K562 (cell line): ENCODE results near the gene CLIC5. TPM values are rescaled to one million over a fixed set of nuclear protein-coding genes. Genes with fewer than 3 reads are reported as not detected.

Source experiments
- ATAC-seq: fragments of 200-7000 bp; cut with Tn5 transposase; 3 replicates; pipeline ENCODE4 v1.9.1; 2020; ENCODE audit warnings: moderate library complexity
- BruUV-seq: library from RNA; stranded (reverse); fragments of 400-500 nt; replicated peaks from 2 replicates; lab custom pipeline; 2021; lab: Mats Ljungman, UMichigan
- CTCF ChIA-PET: fragments of 300-600 bp; formaldehyde crosslinking; extraction: SDS; loops from one replicate; lab custom pipeline; 2021; ENCODE audit warnings: low intra/inter-chr PET ratio; lab: Yijun Ruan, JAX
- POLR2A ChIA-PET: fragments of 300-600, 350-650 bp; sonication (Branson Sonifier 250); formaldehyde crosslinking; extraction: SDS; loops from one replicate; lab custom pipeline; 2021; ENCODE audit warnings: antibody characterized with exemption, inconsistent platforms; lab: Yijun Ruan, JAX
- DNase-seq, 4 experiments: peaks; one replicate each; pipeline versions ENCODE4 v3.0.0 to v3.0.0-alpha.2; 2011 to 2018; ENCODE audit warnings: low spot score in 3 of 4, mixed read lengths in 3 of 4; ENCODE audit errors: extremely low read depth in 1 of 4
- FAIRE-seq: peaks from 2 replicates; lab custom pipeline; 2011; peaks lifted over from hg19 to GRCh38; lab: Jason Lieb, UNC
- H2AFZ ChIP-seq: 2 replicates; pipeline ENCODE4 v1.6.0; 2011; ENCODE audit warnings: low read depth, low read length, control low read depth, inconsistent platforms
- H3K27ac ChIP-seq: fragments of 200-600 bp; 3 replicates; pipeline ENCODE4 v1.8.0; 2011; ENCODE audit warnings: low read depth, mild to moderate bottlenecking, control low read depth, inconsistent platforms, low read length, moderate library complexity, mixed read lengths; ENCODE audit errors: extremely low read depth
- H3K27me3 ChIP-seq, 2 experiments: fragments of 300-600 bp in 1 of 2; 2 replicates in 1 of 2; 3 replicates in 1 of 2; pipeline versions ENCODE4 v1.6.0 to v1.8.0; 2011; ENCODE audit warnings: inconsistent platforms in 2 of 2, low read length in 2 of 2, mild to moderate bottlenecking in 1 of 2, mixed read lengths in 1 of 2, moderate library complexity in 1 of 2; ENCODE audit not compliant: control insufficient read depth in 2 of 2, insufficient read depth in 2 of 2
- H3K36me3 ChIP-seq: fragments of 300-600 bp; 3 replicates; pipeline ENCODE4 v1.8.0; 2011; ENCODE audit warnings: mild to moderate bottlenecking, low read length, inconsistent platforms; ENCODE audit not compliant: control insufficient read depth, insufficient read depth
- H3K4me1 ChIP-seq, 2 experiments: fragments of 200-600 bp in 1 of 2; replicated peaks in 1 of 2; 2 replicates in 1 of 2; 3 replicates in 1 of 2; pipeline versions ENCODE4 v1.5.1 to v1.8.0; 2011; ENCODE audit warnings: inconsistent platforms in 2 of 2, low read length in 2 of 2, mild to moderate bottlenecking in 1 of 2, mixed read lengths in 1 of 2, moderate library complexity in 1 of 2; ENCODE audit not compliant: control insufficient read depth in 2 of 2, insufficient read depth in 2 of 2
- H3K4me2 ChIP-seq: 2 replicates; pipeline ENCODE4 v1.6.1; 2011; ENCODE audit warnings: low read length, control low read depth, inconsistent platforms, mixed read lengths; ENCODE audit not compliant: insufficient read depth
- H3K4me3 ChIP-seq: fragments of 200-600 bp; sonication (generic), shearing (Covaris generic); 2 replicates; pipeline ENCODE4 v1.5.1; 2016; ENCODE audit warnings: control low read depth, inconsistent platforms
- H3K79me2 ChIP-seq: fragments of 200-600 bp; 3 replicates; pipeline ENCODE4 v1.8.0; 2011; ENCODE audit warnings: low read length, inconsistent platforms; ENCODE audit not compliant: control insufficient read depth, insufficient read depth
- H3K9ac ChIP-seq, 2 experiments: 2 replicates each; pipeline versions ENCODE4 v1.6.0 to v1.6.1; 2011; ENCODE audit warnings: low read depth in 2 of 2, low read length in 2 of 2, control low read depth in 1 of 2, inconsistent platforms in 1 of 2, mild to moderate bottlenecking in 1 of 2, mixed read lengths in 1 of 2; ENCODE audit not compliant: insufficient read depth in 1 of 2
- H3K9me1 ChIP-seq: one replicate; pipeline ENCODE4 v1.6.0; 2011; ENCODE audit warnings: inconsistent platforms, mild to moderate bottlenecking, low read length, moderate library complexity; ENCODE audit not compliant: control insufficient read depth, insufficient read depth
- H3K9me3 ChIP-seq: replicated peaks from 2 replicates; pipeline ENCODE4 v1.5.1; 2011; ENCODE audit warnings: low read depth, low read length, inconsistent platforms; ENCODE audit not compliant: control insufficient read depth, insufficient read depth
- H4K20me1 ChIP-seq: replicated peaks from 2 replicates; pipeline ENCODE4 v1.6.1; 2011; ENCODE audit warnings: low read length, inconsistent platforms, mixed read lengths; ENCODE audit not compliant: control insufficient read depth, insufficient read depth
- ATF1 ChIP-seq, 2 experiments: fragments of 450-650 bp in 1 of 2; IDR thresholded peaks; 2 replicates each; pipeline ENCODE4 v1.6.1; 2016; ENCODE audit warnings: missing compliant biosample characterization in 1 of 2, missing genetic modification characterization in 1 of 2
- BDP1 ChIP-seq: IDR thresholded peaks from 3 replicates; pipeline ENCODE4 v1.6.1; 2011; ENCODE audit not compliant: insufficient read length, insufficient read depth
- ESRRA ChIP-seq: fragments of 450-650 bp; IDR thresholded peaks from 2 replicates; pipeline ENCODE4 v1.6.1; 2014; ENCODE audit warnings: low read depth, mild to moderate bottlenecking, moderate library complexity, borderline replicate concordance
- JUN ChIP-seq, 2 experiments: sonication (generic) in 1 of 2; formaldehyde crosslinking in 1 of 2; IDR thresholded peaks; 2 replicates each; pipeline versions ENCODE4 v1.6.1 to v1.8.0; 2012 to 2022; ENCODE audit warnings: borderline replicate concordance in 2 of 2, mild to moderate bottlenecking in 2 of 2, improper control_type of control experiment in 1 of 2, low read depth in 1 of 2, low read length in 1 of 2, missing genetic modification reagents in 1 of 2
- MCM7 ChIP-seq, 2 experiments: fragments of 450-650 bp; IDR thresholded peaks; 2 replicates each; pipeline ENCODE4 v1.6.1; 2016 to 2018
- MEF2D ChIP-seq: conservative IDR thresholded peaks from 2 replicates; pipeline ENCODE4 v1.6.1; 2016; ENCODE audit warnings: low read depth, missing genetic modification characterization, missing compliant biosample characterization
- SRSF3 ChIP-seq: fragments of 200-400 bp; formaldehyde crosslinking; IDR thresholded peaks from 2 replicates; pipeline ENCODE4 v1.6.1; 2016; ENCODE audit warnings: mild to moderate bottlenecking, low read length, moderate library complexity; ENCODE audit not compliant: insufficient read depth
- STAG1 ChIP-seq: sonication (generic); formaldehyde crosslinking; IDR thresholded peaks from 2 replicates; pipeline ENCODE4 v1.5.0; 2020; ENCODE audit warnings: missing genetic modification reagents, borderline replicate concordance
- TFAP4 ChIP-seq: sonication (generic); formaldehyde crosslinking; IDR thresholded peaks from 2 replicates; pipeline ENCODE4 v1.8.0; 2022; ENCODE audit warnings: missing genetic modification reagents, mild to moderate bottlenecking, moderate library complexity, borderline replicate concordance
- XRCC3 ChIP-seq: fragments of 450-650 bp; IDR thresholded peaks from 2 replicates; pipeline ENCODE4 v1.6.1; 2017; ENCODE audit warnings: mild to moderate bottlenecking, moderate library complexity
- ZNF124 ChIP-seq: sonication (generic); formaldehyde crosslinking; IDR thresholded peaks from 2 replicates; pipeline ENCODE4 v1.8.1; 2022; ENCODE audit warnings: missing genetic modification reagents
- ZNF668 ChIP-seq: fragments of 250-450 bp; sonication (Bioruptor Pico); IDR thresholded peaks from 2 replicates; pipeline ENCODE4 v1.8.0; 2022; ENCODE audit warnings: mild to moderate bottlenecking, inconsistent platforms
- ZNF695 ChIP-seq: fragments of 450-650 bp; formaldehyde crosslinking; IDR thresholded peaks from 2 replicates; pipeline ENCODE4 v1.4.0; 2020; ENCODE audit warnings: mild to moderate bottlenecking, moderate library complexity
- ZNF707 ChIP-seq: fragments of 250-450 bp; sonication (Bioruptor Pico); conservative IDR thresholded peaks from 2 replicates; pipeline ENCODE4 v1.8.0; 2022; ENCODE audit warnings: inconsistent platforms, mild to moderate bottlenecking, moderate library complexity
- ZNF79 ChIP-seq: fragments of 250-450 bp; sonication (Bioruptor Pico); IDR thresholded peaks from 2 replicates; pipeline ENCODE4 v1.4.0; 2020; ENCODE audit warnings: low read depth, mild to moderate bottlenecking, moderate library complexity
- WGBS: fragments of 100-300 bp; shearing (Covaris generic); methylation state at CpG from one replicate; pipeline ENCODE4 v1.1.6; 2016; ENCODE audit warnings: low coverage, mixed read lengths; ENCODE audit not compliant: insufficient coverage; ENCODE audit errors: missing lambda C conversion rate; 5-methylcytosine and 5-hydroxymethylcytosine counted together
- in situ Hi-C: fragments of 300-500 bp; cut with MboI; formaldehyde crosslinking; loops from 4 replicates; pipeline ENCODE4 v1.15.0; 2018; ENCODE audit warnings: inconsistent platforms, mixed read lengths
- intact Hi-C: fragments of 100-400 bp; cut with micrococcal nuclease; formaldehyde crosslinking; loops from 2 replicates; pipeline ENCODE4 v1.14.2; 2022
- polyA plus RNA-seq, 8 experiments: library from polyadenylated mRNA; depleted of rRNA in 4 of 8; stranded (reverse) in 5 of 8; unstranded in 3 of 8; fragments of >200 nt; fragmentation: Nextera tagmentation in 2 of 8; fragmentation: Illumina TruSeq in 1 of 8; extraction: Ambion mirVana in 2 of 8; extraction: Trizol in 1 of 8; gene quantifications; 2 replicates each; pipeline versions ENCODE4 v1.2.1 to v1.2.3, GENCODE V29; 2011 to 2014; ENCODE audit warnings: inconsistent platforms in 1 of 8, missing spikeins in 1 of 8
- total RNA-seq, 7 experiments: library from RNA; depleted of rRNA in 6 of 7; stranded (reverse); fragments of >200 nt in 6 of 7; fragmentation: Illumina TruSeq in 2 of 7; extraction: Trizol in 2 of 7; gene quantifications; 2 replicates each; pipeline versions ENCODE4 v1.2.1 to v1.2.3, GENCODE V29; 2011 to 2021; ENCODE audit warnings: low replicate concordance in 1 of 7

CLIC5 gene
- total and polyA plus RNA-seq, 9 of the 15 experiments (the other 6 are each of a cell fraction or from before 2014, with no cell fraction given) = 0.31 TPM; not detected in 8

DNA sequence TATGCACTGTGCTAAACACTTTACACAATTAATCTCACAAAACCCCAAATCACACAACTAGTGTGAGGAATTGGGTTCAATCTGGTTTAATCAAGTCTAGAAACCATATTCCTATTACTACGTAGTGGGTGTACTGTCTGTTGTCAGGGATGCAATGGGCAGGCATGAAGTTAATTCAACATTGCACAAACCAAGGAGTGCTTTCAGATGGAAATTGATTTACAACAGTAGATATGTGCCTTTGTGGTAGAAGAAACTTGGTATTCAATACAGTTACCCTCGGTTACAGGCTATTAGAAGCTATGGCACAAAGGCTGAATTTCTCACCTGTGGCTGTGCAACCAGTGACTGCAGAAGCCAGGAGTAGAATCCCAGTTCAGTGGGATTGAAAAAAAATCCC, 157.8 kb downstream of the CLIC5 start:
- no peak for DNase-seq
- Histone ChIP-seq H3K9ac (no peak overlapping the region), H4K20me1 (no peaks in the 10 kb centered on the region; the same call in 1 of the 2 replicates), H3K27me3 (no peaks in the 10 kb centered on the region), H3K9me1 (no peaks in the 10 kb centered on the region), H3K9me3 (no peaks in the 10 kb centered on the region), H3K4me2 (no peak overlapping the region), H3K36me3 (no peaks in the 10 kb centered on the region), H3K27ac (no peak overlapping the region), H3K4me3 (no peak overlapping the region), H2AFZ (no peak overlapping the region), H3K79me2 (no peaks in the 10 kb centered on the region), H3K4me1 (no peaks in the 10 kb centered on the region)
- 0% methylated on average over 2 of the region's 2 CpGs for WGBS
- intact Hi-C loops (no loop called here), in situ Hi-C loops (no loop called here)
- no TSS peak for BruUV-seq
- ATAC-seq = no peak
- no peak for FAIRE-seq
- TF ChIP-seq TFAP4 = no peak
- CTCF ChIA-PET = no interaction called here
- POLR2A ChIA-PET = no interaction called here

DNA sequence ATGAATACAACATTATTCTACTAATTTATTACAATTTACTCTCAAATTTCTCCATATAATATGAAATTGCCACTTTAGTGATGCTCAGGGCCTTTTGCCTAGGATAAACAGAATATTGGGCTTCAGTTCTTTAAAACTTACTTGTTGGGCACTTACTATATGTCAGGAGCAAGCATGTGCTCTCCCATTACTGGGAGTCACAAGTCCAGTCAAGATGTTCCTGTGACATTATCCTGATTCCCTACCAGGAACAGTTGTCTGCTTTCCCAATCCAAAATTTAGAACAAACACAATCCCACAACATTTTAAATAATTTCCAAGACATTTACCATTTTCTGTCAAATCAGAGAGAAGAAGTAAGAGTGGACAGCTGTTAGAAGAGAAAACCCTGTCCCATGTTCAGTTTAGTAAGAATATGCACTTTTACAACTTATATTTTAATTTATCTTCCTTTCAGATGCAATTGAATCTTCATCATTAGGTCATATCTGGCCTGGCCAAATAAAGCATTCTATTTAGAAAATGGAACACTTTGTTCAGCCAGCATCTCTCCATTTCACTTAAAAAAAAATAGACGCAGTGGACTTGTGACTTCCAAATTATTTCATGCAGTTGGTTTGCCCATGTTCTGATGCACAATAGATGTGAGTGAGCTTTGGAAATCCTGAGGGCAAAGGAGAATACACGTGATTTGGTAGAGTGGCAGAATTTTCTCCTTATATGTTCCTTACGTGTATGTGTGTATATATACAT, 159.8 kb downstream of the CLIC5 start:
- no peak overlapping the region for H3K4me3 ChIP-seq
- intact Hi-C loops = no loop called here
- ATAC-seq (no peak), FAIRE-seq (no peak), DNase-seq (no peak)
- no peaks in the 10 kb centered on the region for H3K27me3 ChIP-seq
- H3K9me3 ChIP-seq = no peaks in the 10 kb centered on the region
- POLR2A ChIA-PET = no interaction called here
- no peaks in the 10 kb centered on the region for H3K4me1 ChIP-seq
- CTCF ChIA-PET = no interaction called here
- H3K79me2 ChIP-seq = no peaks in the 10 kb centered on the region
- no peak overlapping the region for H3K9ac ChIP-seq
- no peak overlapping the region for H3K27ac ChIP-seq
- 0% methylated on average over 3 of the region's 3 CpGs for WGBS
- no TSS peak for BruUV-seq
- H4K20me1 ChIP-seq = no peaks in the 10 kb centered on the region
- no peak overlapping the region for H3K4me2 ChIP-seq
- H2AFZ ChIP-seq = no peak overlapping the region
- no peaks in the 10 kb centered on the region for H3K36me3 ChIP-seq
- in situ Hi-C loops = no loop called here
- H3K9me1 ChIP-seq = no peaks in the 10 kb centered on the region
- TF ChIP-seq JUN (IDR thresholded peaks at IDR 0.05; ENCODE audit: borderline replicate concordance, low read depth, low read length) (no peak), JUN (CRISPR knock-in tag; IDR thresholded peaks at IDR 0.05; ENCODE audit: borderline replicate concordance) (no peak), MCM7 (IDR thresholded peaks at IDR 0.05) (no peak), STAG1 (no peak), ZNF124 (CRISPR knock-in tag) (no peak), SRSF3 (no peak), ESRRA (no peak), ZNF79 (no peak), ZNF707 (CRISPR knock-in tag) (no peak), XRCC3 (no peak), ATF1 (CRISPR knock-in tag; IDR thresholded peaks at IDR 0.05) (no peak), ATF1 (tag; IDR thresholded peaks at IDR 0.05) (no peak), BDP1 (no peak), MEF2D (tag) (no peak), ZNF695 (CRISPR knock-in tag) (no peak), ZNF668 (no peak)
